Prostate gland (tissue), 2 donors: ENCODE measurements around the gene MYO16. TPM values are rescaled to one million over a fixed set of nuclear protein-coding genes. Genes with fewer than 3 reads are reported as not detected.
A peak's percentile ranks its signal among the peaks of the same experiment; 100 is the strongest.

Experiments used
- DNase-seq: peaks from one replicate; pipeline ENCODE4 v3.0.0-alpha.2; 2019; ENCODE audit warnings: low spot score
- H3K27ac ChIP-seq, 2 donors: fragments of 200-600 bp; sonication (generic); 2 replicates each; pipeline ENCODE4 v1.5.1; 2017 to 2019
- H3K27me3 ChIP-seq: fragments of 200-600 bp; sonication (generic); replicated peaks from 2 replicates; pipeline ENCODE4 v1.5.1; 2019; ENCODE audit not compliant: insufficient read depth
- H3K36me3 ChIP-seq, 2 donors: fragments of 200-600 bp; sonication (generic); 1 replicate in 1 of 2; 2 replicates in 1 of 2; pipeline versions ENCODE4 v1.5.1 to v1.8.1; 2017 to 2019
- H3K4me1 ChIP-seq: fragments of 200-600 bp; sonication (generic); replicated peaks from 2 replicates; pipeline ENCODE4 v1.5.1; 2019
- H3K4me3 ChIP-seq, 2 donors: fragments of 200-600 bp; sonication (generic); 2 replicates each; pipeline ENCODE4 v1.5.1; 2017 to 2019
- H3K9me3 ChIP-seq: fragments of 200-600 bp; sonication (generic); 2 replicates; pipeline ENCODE4 v1.5.1; 2017
- POLR2A ChIP-seq: fragments of 450-650 bp; IDR thresholded peaks from one replicate; pipeline ENCODE4 v1.6.1; 2016; ENCODE audit warnings: antibody characterized with exemption, mild to moderate bottlenecking
- POLR2AphosphoS5 ChIP-seq: sonication (generic); formaldehyde crosslinking; IDR thresholded peaks from one replicate; pipeline ENCODE4 v1.6.1; 2017; ENCODE audit warnings: antibody characterized with exemption
- WGBS: methylation state at CpG from one replicate; pipeline ENCODE4 v1.1.5; 2018; 5-methylcytosine and 5-hydroxymethylcytosine counted together
- intact Hi-C: fragments of 100-400 bp; cut with DNase I; formaldehyde crosslinking; loops from one replicate; pipeline ENCODE4 v1.14.2; 2022
- total RNA-seq, 2 donors: library from RNA; depleted of rRNA; stranded (reverse); fragments of >200 nt; gene quantifications; one replicate each; pipeline ENCODE4 v1.1.0, GENCODE V29; 2016
- TF ChIP-seq, protein P1 (sequence below), 4 experiments: fragments of 200-600 bp in 2 of 4; fragments of 450-650 bp in 2 of 4; sonication (generic) in 2 of 4; IDR thresholded peaks; 1 replicate in 3 of 4; 2 replicates in 1 of 4; pipeline ENCODE4 v1.5.1; 2016 to 2019; ENCODE audit warnings: antibody characterized with exemption in 4 of 4, mild to moderate bottlenecking in 2 of 4, moderate library complexity in 2 of 4

Gene MYO16
- total RNA-seq, 2 donors from 2014 or later = 0.14 to 0.85 TPM

- TF ChIP-seq POLR2AphosphoS5 (no peak), POLR2A (no peak)
- TF ChIP-seq, protein P1, sequence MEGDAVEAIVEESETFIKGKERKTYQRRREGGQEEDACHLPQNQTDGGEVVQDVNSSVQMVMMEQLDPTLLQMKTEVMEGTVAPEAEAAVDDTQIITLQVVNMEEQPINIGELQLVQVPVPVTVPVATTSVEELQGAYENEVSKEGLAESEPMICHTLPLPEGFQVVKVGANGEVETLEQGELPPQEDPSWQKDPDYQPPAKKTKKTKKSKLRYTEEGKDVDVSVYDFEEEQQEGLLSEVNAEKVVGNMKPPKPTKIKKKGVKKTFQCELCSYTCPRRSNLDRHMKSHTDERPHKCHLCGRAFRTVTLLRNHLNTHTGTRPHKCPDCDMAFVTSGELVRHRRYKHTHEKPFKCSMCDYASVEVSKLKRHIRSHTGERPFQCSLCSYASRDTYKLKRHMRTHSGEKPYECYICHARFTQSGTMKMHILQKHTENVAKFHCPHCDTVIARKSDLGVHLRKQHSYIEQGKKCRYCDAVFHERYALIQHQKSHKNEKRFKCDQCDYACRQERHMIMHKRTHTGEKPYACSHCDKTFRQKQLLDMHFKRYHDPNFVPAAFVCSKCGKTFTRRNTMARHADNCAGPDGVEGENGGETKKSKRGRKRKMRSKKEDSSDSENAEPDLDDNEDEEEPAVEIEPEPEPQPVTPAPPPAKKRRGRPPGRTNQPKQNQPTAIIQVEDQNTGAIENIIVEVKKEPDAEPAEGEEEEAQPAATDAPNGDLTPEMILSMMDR (IDR thresholded peaks at IDR 0.05) = no peak
- Histone ChIP-seq H3K9me3 (no peaks in the 10 kb centered on the region), H3K27ac (no peak overlapping the region), H3K4me3 (no peak overlapping the region), H3K27me3 (no peaks in the 10 kb centered on the region), H3K36me3 (no peaks in the 10 kb centered on the region), H3K4me1 (no peaks in the 10 kb centered on the region)
- intact Hi-C loops = loop anchor here (10.0 kb wide), 1 partner anchor 544 kb away; the partner anchor contains the start of gene IRS2
- 59% methylated on average over 2 of the region's 2 CpGs for WGBS
- no peak for DNase-seq
Measured at GRCh38 chr13:109241160-109241559, 611.7 kb downstream of the MYO16 start.

- intact Hi-C loops = loop anchor here (10.0 kb wide), 1 partner anchor 541 kb away; the partner anchor contains the start of gene IRS2
- Histone ChIP-seq H3K27me3 (no peaks in the 10 kb centered on the region), H3K4me3 (no peak overlapping the region), H3K27ac (peak overlapping the region in 1 of 2 donors; percentile 9), H3K4me1 (no peaks in the 10 kb centered on the region), H3K9me3 (no peaks in the 10 kb centered on the region), H3K36me3 (no peaks in the 10 kb centered on the region)
- DNase-seq = no peak
- TF ChIP-seq, protein P1 (IDR thresholded peaks at IDR 0.05) = no peak
- TF ChIP-seq POLR2AphosphoS5 (no peak), POLR2A (no peak)
- 9% methylated on average over 9 of the region's 9 CpGs for WGBS
Measured at GRCh38 chr13:109243311-109243951, 614.0 kb downstream of the MYO16 start.

- no peak for DNase-seq
- Histone ChIP-seq H3K4me3 (no peak overlapping the region), H3K9me3 (no peaks in the 10 kb centered on the region), H3K27ac (no peak overlapping the region), H3K27me3 (no peaks in the 10 kb centered on the region), H3K36me3 (no peaks in the 10 kb centered on the region), H3K4me1 (no peaks in the 10 kb centered on the region)
- TF ChIP-seq POLR2A (no peak), POLR2AphosphoS5 (no peak)
- TF ChIP-seq, protein P1 (IDR thresholded peaks at IDR 0.05) = no peak
- intact Hi-C loops = loop anchor here (10.0 kb wide), 1 partner anchor 540 kb away; the partner anchor contains the start of gene IRS2
- 30% methylated on average over 7 of the region's 7 CpGs for WGBS
Measured at GRCh38 chr13:109244566-109244965, 615.2 kb downstream of the MYO16 start.

DNA sequence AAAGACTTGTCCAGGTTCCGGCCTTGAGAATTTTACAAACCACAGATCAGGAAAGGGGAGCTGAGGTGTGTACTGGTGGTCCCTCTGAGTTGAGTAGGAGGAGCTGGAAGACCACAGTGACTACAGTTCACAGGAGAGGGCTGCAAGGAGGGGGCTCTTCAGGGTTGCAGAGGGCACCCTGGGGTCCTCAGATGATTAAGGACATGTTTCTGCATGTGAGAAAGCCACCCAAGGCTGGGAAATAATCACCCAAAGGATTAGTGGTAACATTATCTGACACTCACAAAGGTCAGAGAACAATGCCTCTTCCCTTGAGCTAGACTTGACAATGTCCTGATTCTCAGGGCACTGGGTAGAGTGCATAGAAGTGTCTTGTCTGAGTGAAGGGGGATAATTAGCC is 616.6 kb downstream of the MYO16 start:
- 95% methylated on average over 1 of the region's 1 CpG for WGBS
- no peak for DNase-seq
- Histone ChIP-seq H3K27me3 (no peaks in the 10 kb centered on the region), H3K36me3 (no peaks in the 10 kb centered on the region), H3K4me1 (no peaks in the 10 kb centered on the region), H3K9me3 (no peaks in the 10 kb centered on the region), H3K27ac (no peak overlapping the region), H3K4me3 (no peak overlapping the region)
- no peak for TF ChIP-seq POLR2AphosphoS5
- TF ChIP-seq, protein P1 (IDR thresholded peaks at IDR 0.05) = no peak
- TF ChIP-seq POLR2A = no peak
- intact Hi-C loops = loop anchor here (10.0 kb wide), 1 partner anchor 539 kb away; the partner anchor contains the start of gene IRS2
